GDM1 (cell line): ENCODE results near the gene CEACAM18.
"Not testable (repeated sequence)": the region's sequence is repeated elsewhere in the genome, so short reads cannot be mapped to it uniquely, and the experiment has no call there.

Experiments used
- DNase-seq: peaks from one replicate; lab custom pipeline; 2025; lab: John Stamatoyannopoulos, UW

CEACAM18 gene

GRCh38 chr19:51478381-51479234, at the start of gene CEACAM18:
TSS of gene CEACAM18 (plus strand) at chr19:51478539.
- no peak for DNase-seq

DNA sequence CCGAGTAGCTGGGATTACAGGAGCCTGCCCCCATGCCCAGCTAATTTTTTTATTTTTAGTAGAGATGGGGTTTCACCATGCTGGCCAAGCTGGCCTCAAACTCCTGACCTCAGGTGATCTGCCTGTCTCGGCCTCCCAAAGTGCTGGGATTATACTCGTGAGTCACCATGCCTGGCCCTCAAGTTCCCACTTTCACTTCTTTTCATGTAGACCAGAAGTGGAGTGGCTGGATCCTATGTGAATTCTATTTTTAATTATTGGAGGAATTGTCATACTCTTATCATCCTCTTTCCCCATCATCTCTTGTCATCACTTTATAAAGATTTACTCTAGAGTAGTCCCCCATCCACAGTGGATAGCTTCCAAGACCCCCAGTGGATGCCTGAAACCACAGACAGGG, 48.1 kb upstream of the CEACAM18 start:
- DNase-seq: no peak

- no peak for DNase-seq
Observed at GRCh38 chr19:51431124-51431523, 47.2 kb upstream of the CEACAM18 start.

DNA sequence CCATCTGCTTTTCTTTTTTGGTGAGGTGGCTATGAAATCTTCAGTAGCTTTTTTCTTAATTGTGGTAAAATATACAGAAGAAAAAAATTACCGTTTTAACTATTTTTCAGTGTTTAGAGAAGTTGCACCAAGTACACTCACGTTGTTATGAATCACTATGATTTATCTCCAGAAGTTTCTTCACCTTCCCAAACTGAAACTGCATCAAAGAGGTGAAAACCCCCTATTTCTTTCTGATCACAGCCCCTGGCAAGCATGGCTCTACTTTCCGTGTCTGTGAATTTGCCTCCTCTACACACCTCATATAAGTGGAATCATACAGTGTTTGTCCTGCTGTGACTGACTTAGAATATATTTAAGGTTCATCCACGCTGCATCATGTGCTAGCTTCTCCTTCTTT, 45.3 kb upstream of the CEACAM18 start:
- DNase-seq: no peak

DNA sequence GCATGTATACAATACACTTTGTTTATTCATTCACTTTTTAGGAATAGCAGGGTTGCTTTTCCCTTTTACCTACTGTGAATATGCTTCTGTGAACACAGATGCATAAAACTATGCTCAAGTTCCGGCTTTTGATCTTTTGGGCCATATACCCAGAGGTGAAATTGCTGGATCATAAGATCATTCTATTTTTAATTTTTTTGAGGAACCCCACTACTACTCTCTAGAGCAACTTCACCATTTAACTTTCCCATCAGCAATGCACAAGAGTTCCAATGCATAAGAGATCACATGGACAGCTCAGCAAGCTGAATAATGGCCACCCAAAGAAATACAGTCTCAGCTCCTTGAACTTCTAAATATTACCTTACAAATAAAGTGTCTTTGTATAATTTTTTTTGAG, 43.9 kb upstream of the CEACAM18 start:
- DNase-seq: no peak

DNA sequence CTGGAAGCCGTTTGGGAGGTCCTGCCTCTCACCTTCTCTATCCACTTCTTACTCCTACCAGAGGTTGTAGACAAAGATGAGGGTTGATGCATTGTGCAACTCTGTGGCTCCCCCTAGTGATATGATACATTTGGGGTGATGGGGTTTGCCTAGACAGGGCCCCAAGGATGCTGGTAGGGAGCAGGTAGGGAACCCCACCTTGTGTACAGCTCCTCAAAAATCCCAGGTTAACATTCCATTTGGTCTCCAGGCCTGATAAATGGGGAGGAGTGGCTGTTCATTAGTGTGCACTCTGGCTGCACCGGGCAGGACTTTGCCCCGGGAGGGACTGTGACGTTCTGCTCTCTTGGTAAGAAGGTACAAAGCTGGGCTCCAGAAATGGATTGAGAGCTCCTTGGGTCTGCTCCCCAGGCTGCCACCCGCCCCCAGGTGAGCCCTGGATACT, 39.3 kb upstream of the CEACAM18 start:
- peak; percentile 52 for DNase-seq

- DNase-seq: no peak
Observed at GRCh38 chr19:51440052-51440451, 38.3 kb upstream of the CEACAM18 start.

- DNase-seq: peak; percentile 72
Observed at GRCh38 chr19:51440846-51441409, 37.4 kb upstream of the CEACAM18 start.

GRCh38 chr19:51441410-51442390, 36.6 kb upstream of the CEACAM18 start:
- peak; percentile 80 for DNase-seq

DNA sequence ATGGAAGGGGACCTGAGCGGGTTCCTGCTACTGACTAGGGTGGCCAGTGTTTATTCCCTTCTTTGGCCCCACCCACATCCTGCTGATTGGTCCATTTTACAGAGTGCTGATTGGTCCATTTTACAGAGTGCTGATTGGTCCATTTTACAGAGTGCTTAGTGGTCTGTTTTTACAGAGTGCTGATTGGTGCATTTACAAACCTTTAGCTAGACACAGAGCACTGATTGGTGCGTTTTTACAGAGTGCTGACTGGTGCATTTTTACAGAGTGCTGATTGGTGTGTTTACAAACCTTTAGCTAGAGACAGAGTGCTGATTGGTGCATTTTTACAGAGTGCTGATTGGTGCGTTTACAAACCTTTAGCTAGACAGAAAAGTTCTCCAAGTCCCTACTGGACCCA, 30.8 kb upstream of the CEACAM18 start:
- DNase-seq: not testable (repeated sequence)

GRCh38 chr19:51448011-51448410, 30.3 kb upstream of the CEACAM18 start:
- DNase-seq: no peak

DNA sequence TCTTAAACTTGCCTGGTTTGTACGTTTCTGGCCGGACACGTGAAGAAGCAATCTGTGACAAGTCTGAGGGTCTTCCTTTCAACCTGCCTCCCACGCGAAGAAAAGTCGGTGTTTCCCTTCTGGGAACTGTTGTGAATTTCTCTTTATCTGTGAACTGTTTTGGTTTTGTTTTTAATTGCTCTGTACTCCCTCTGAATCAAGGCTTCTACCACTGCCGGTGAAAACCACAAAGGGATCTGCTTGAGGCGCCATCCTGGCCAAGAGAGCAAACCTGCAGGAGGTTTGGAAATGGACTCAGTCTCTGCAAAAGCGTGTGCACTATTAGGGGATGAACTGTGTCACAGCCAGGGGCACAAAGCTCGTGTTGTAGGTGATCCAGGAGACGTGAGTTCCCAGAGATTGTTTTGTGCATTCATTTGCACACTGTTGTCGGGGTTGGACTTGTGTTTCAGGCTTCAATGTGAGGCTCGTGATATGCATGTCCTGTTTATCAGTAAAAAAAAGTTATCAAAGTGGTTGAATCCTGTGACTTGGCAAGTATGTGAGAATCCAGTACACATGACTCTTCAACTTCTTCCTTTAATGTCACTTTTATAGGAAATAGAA, 29.8 kb upstream of the CEACAM18 start:
- DNase-seq: no peak

GRCh38 chr19:51450730-51451307, 27.5 kb upstream of the CEACAM18 start:
- DNase-seq: no peak

DNA sequence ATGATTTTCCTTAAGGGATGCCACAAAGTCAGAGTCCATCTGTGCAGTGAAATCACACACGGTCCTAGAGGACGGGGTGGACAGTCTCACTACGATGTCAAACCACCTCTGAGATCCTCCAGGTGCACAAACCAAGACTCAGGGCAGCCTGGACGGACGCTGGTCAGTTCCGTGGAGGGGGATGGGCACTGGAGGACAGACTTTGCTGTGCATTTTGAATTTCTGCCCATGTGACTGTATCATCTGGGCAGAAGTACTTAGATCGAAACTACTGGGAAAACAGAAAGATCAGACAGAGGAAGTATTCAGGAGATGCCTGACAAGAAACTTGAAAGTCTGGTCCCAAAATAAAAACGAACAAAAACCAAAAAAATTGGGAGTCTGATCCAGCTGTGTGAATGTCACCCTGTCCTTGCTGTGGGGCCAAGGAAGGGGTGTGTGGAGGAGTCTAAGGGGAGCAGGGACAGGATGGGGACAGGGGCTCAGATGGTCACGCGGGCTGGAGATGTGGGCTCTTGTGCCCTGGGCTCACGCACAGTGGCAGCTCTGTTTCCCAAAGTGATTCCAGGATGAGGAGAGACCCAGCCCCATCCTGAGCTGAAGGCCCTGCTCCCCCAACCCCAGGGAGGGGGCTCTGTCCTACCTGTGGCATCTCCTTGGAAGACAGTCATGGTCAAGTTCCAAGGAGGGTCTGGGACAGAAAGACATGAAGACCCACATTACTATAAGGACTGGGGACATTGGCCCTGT, 21.6 kb upstream of the CEACAM18 start:
- no peak for DNase-seq

DNA sequence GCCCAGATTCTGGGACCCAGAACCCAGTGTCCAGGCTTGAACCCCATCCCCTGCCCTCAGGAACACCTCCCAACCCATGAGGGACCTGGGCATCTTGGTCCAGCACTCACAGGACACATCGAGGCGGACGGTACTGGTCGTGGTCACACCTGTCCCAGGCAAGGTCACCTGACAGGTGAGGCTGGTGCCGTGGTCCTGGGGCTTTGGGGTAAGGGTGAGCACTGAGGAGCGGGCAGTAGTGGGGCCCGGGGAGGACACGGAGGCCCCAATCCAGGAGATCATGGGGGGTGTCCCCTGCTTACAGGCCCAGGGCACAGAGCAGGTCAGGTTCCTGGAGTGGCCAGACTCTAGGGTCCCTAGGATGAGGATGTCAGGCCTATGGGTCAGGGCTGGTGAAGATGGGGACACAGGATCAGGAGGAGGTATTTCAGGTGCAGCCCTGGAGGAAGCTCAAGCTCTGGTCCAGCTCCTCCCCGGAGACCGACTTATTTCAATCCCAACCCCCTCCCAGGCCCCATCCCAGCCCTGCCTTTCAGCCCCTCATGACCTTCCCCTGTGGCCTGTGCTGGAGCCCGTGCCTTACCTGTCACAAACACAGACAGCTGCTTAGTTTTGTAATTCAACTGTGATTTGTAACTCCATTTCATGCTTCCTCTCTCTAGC, 20.9 kb upstream of the CEACAM18 start:
- no peak for DNase-seq

DNA sequence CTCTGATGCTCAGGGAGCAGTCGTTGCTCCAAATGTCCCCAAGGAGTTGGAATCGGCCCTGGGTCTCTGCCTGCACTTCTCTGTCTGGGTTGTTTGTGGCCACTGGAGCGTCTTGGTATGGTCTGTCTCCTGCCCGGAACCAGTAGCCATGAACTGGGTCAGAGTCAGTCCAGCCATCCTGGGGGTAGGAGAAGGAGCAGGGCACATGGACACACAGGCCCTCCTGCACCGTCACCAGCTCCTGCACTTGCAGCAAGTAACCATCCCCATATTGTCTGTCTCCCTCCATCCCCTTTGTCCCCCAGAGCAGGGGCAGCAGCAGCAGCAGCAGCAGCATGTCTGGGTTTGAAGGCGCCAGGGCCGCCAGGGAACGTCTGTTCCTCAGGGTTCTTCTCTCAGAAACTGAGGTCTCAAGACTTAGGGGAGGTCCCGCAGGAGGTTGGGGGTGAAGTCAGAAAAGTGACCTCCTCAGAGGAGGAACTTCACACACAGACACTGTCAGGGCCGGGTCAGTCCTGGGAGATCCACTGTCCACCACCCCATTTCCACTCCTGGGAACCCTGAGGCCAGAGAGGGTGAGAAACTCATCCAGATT, 20.2 kb upstream of the CEACAM18 start, which contains the start of gene SIGLEC8:
Gene SIGLEC8, minus strand, starts transcription at position 404 of the 595 bp plus-strand sequence. Its CDS starts 67 bp downstream, at position 337.
- no peak for DNase-seq

- DNase-seq: no peak
Observed at GRCh38 chr19:51458899-51459505, 19.3 kb upstream of the CEACAM18 start.

DNA sequence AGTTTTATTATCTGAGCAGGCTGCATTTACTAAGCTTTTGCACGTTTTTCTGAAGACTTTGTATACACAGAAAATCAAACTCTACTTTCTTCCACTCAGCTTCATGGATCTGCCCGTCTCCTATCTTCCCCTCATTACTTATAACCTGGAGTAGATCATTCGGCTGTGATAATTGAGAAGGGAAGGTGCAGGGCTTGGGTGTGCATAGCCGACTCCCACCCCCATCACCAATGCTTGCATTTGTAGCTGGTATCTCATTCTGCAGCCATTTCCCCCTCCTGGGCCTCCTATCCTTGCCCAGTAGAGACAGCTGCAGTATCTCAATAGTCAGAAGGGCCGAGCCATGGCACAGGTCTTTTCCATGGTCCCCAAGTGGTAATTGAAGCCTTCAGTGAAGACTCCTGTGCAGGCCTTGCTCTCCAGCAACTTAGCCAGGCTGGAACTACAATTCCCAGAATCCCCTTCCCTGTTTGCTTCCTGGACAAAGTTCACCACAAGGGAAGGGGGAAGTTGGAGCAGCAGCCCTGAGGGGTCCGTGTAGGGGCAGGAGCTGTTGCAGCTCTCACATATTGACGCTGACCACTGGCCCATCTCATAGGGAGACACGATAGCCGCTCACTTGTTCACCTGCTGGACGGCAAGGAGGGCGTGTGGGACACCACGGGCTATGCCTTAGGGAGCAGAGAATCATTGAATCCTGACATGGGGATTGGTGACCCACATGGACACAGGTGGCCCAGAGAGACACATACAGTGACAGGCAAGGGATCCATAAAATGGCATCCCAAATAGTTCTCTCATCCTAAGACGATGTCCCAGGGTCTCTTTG, 18.0 kb upstream of the CEACAM18 start:
- peak; percentile 64 for DNase-seq
